ENCODE results near the gene RFNG.

The RFNG gene

GRCh38 chr17:82073446-82073845 is 21.8 kb upstream of the RFNG start:
- Histone ChIP-seq H3K27me3 (replicated peaks; ENCODE audit: control insufficient read depth, insufficient read depth, low read length) (no peaks in the 10 kb centered on the region), H3K4me3 (replicated peaks; ENCODE audit: low read depth, low read length) (no peak overlapping the region), H3K36me3 (ENCODE audit: control insufficient read depth, insufficient read depth, low read length) (peaks cover 4% of the 10 kb centered on the region)
- no peak for DNase-seq (ENCODE audit: extremely low read depth, insufficient read length)
- TF ChIP-seq CTCF (IDR thresholded peaks at IDR 0.05; ENCODE audit: insufficient read depth, low read length, poor library complexity, severe bottlenecking): no peak

GRCh38 chr17:82072827-82073226 is 21.2 kb upstream of the RFNG start:
- Histone ChIP-seq H3K36me3 (ENCODE audit: control insufficient read depth, insufficient read depth, low read length) (no peaks in the 10 kb centered on the region; the same call in 1 of the 2 replicates), H3K4me3 (replicated peaks; ENCODE audit: low read depth, low read length) (no peak overlapping the region), H3K27me3 (replicated peaks; ENCODE audit: control insufficient read depth, insufficient read depth, low read length) (no peaks in the 10 kb centered on the region)
- TF ChIP-seq CTCF (IDR thresholded peaks at IDR 0.05; ENCODE audit: insufficient read depth, low read length, poor library complexity, severe bottlenecking): no peak
- DNase-seq (ENCODE audit: extremely low read depth, insufficient read length): no peak

- Histone ChIP-seq H3K27me3 (replicated peaks; ENCODE audit: control insufficient read depth, insufficient read depth, low read length) (no peaks in the 10 kb centered on the region), H3K36me3 (ENCODE audit: control insufficient read depth, insufficient read depth, low read length) (no peaks in the 10 kb centered on the region), H3K4me3 (replicated peaks; ENCODE audit: low read depth, low read length) (no peak overlapping the region)
- no peak for TF ChIP-seq CTCF (IDR thresholded peaks at IDR 0.05; ENCODE audit: insufficient read depth, low read length, poor library complexity, severe bottlenecking)
- DNase-seq (ENCODE audit: extremely low read depth, insufficient read length): no peak
These were observed 19.0 kb upstream of the RFNG start for GRCh38 chr17:82070611-82071010.

- Histone ChIP-seq H3K4me3 (replicated peaks; ENCODE audit: low read depth, low read length) (peak within 1 kb of the TSS; percentile 93), H3K27me3 (replicated peaks; ENCODE audit: control insufficient read depth, insufficient read depth, low read length) (no peaks in the 10 kb centered on the region), H3K36me3 (ENCODE audit: control insufficient read depth, insufficient read depth, low read length) (peaks cover 18% of the 10 kb centered on the region)
- peak; percentile 84 for DNase-seq (ENCODE audit: extremely low read depth, insufficient read length)
- no peak for TF ChIP-seq CTCF (IDR thresholded peaks at IDR 0.05; ENCODE audit: insufficient read depth, low read length, poor library complexity, severe bottlenecking)
These were observed 14.2 kb upstream of the RFNG start, which contains the start of gene DUS1L for GRCh38 chr17:82065638-82066303. Gene DUS1L, minus strand, starts transcription at chr17:82065804. Its CDS starts 745 bp downstream, at chr17:82065059.

GRCh38 chr17:82065193-82065637 is 13.6 kb upstream of the RFNG start:
- peak; percentile 57 for DNase-seq (ENCODE audit: extremely low read depth, insufficient read length)
- H3K4me3 ChIP-seq (replicated peaks; ENCODE audit: low read depth, low read length): peak overlapping the region; percentile 93
- no peak for TF ChIP-seq CTCF (IDR thresholded peaks at IDR 0.05; ENCODE audit: insufficient read depth, low read length, poor library complexity, severe bottlenecking)
- H3K27me3 ChIP-seq (replicated peaks; ENCODE audit: control insufficient read depth, insufficient read depth, low read length): no peaks in the 10 kb centered on the region
- H3K36me3 ChIP-seq (ENCODE audit: control insufficient read depth, insufficient read depth, low read length): peaks cover 22% of the 10 kb centered on the region

Data from GM06990 (cell line).